ENCODE results near the gene TRMT2B. TPM values are rescaled to one million over a fixed set of nuclear protein-coding genes. Genes with fewer than 3 reads are reported as not detected.
"Not testable (repeated sequence)": the region's sequence is repeated elsewhere in the genome, so short reads cannot be mapped to it uniquely, and the experiment has no call there.

TRMT2B gene
- total RNA-seq, 4 donors from 2014 or later, result 12.5 to 23.7 (median 14.6) TPM

DNA sequence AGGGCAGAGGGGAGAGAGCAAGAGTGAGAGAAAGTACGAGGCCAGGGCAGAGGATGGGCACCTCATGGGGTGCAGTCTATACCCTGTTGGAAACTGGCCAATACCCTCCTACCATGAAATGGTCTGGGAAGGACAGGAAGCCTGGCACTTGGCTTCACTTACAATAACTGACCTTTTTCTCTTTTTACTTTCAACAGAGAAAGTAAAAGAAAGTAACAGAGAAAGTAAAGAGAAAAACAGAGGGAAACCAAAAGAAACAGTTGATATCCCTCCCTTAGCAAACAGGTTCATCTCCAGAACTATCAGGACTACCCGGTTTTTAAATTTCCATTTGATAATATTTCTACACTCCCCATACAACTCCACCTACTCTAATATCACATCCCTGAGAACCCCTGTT lies 61.8 kb downstream of the TRMT2B start:
- no peak overlapping the region for H3K4me3 ChIP-seq (ENCODE audit: low read depth, poor library complexity, severe bottlenecking)
- DNase-seq (ENCODE audit: low spot score in 2 of 2), result no peak
- intact Hi-C loops (cut with DNase I; ENCODE audit: low total_unique reads), result no loop called here
- WGBS, 2 donors, result 56 to 83% methylated on average over 2 of the region's 2 CpGs
- TF ChIP-seq, protein P1, sequence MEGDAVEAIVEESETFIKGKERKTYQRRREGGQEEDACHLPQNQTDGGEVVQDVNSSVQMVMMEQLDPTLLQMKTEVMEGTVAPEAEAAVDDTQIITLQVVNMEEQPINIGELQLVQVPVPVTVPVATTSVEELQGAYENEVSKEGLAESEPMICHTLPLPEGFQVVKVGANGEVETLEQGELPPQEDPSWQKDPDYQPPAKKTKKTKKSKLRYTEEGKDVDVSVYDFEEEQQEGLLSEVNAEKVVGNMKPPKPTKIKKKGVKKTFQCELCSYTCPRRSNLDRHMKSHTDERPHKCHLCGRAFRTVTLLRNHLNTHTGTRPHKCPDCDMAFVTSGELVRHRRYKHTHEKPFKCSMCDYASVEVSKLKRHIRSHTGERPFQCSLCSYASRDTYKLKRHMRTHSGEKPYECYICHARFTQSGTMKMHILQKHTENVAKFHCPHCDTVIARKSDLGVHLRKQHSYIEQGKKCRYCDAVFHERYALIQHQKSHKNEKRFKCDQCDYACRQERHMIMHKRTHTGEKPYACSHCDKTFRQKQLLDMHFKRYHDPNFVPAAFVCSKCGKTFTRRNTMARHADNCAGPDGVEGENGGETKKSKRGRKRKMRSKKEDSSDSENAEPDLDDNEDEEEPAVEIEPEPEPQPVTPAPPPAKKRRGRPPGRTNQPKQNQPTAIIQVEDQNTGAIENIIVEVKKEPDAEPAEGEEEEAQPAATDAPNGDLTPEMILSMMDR (IDR thresholded peaks at IDR 0.05), result no peak
- no peak for TF ChIP-seq POLR2A (IDR thresholded peaks at IDR 0.05)

DNA sequence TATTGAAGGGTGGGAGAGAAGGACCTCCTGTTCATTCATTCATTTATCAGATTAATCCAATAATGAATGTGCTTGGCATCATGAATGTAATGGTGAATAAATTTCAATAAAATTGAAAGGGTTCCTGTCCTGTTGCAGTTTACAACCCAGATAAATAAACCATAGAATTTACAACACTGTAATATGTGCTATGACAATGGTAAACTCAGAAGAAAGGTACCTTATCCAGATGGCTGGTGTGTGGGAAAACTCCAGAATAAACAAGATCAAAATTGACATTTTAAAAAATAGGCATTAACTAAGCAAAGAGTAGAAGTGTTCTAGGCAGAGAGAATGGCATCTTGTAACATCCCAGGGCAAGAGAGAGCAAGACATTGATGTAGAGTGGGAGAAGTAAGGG lies 67.1 kb downstream of the TRMT2B start:
- H3K4me3 ChIP-seq (ENCODE audit: low read depth, poor library complexity, severe bottlenecking), result no peak overlapping the region
- DNase-seq (ENCODE audit: low spot score in 2 of 2), result no peak
- intact Hi-C loops (cut with DNase I; ENCODE audit: low total_unique reads), result no loop called here
- TF ChIP-seq POLR2A (IDR thresholded peaks at IDR 0.05), result no peak
- TF ChIP-seq, protein P1 (IDR thresholded peaks at IDR 0.05), result no peak

DNA sequence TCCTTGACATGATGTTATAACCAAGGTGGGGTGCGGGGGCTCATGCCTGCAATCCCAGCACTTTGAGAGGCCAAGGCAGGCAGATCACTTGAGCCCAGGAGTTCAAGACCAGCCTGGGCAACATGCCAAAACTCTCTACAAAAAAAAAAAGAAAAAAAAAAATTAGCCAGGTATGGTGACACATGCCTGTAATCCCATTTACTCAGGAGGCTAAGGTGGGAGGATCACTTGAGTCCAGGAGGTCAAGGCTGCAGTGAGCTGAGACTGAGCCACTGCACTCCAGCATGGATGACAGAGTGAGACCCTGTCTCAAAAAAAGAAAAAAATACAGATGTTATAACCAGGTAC lies 70.4 kb downstream of the TRMT2B start:
- WGBS, 2 donors, result 92 to 100% methylated on average over 1 of the region's 1 CpG
- DNase-seq (ENCODE audit: low spot score in 2 of 2); intact Hi-C loops (cut with DNase I; ENCODE audit: low total_unique reads); H3K4me3 ChIP-seq (ENCODE audit: low read depth, poor library complexity, severe bottlenecking): not testable (repeated sequence)

DNA sequence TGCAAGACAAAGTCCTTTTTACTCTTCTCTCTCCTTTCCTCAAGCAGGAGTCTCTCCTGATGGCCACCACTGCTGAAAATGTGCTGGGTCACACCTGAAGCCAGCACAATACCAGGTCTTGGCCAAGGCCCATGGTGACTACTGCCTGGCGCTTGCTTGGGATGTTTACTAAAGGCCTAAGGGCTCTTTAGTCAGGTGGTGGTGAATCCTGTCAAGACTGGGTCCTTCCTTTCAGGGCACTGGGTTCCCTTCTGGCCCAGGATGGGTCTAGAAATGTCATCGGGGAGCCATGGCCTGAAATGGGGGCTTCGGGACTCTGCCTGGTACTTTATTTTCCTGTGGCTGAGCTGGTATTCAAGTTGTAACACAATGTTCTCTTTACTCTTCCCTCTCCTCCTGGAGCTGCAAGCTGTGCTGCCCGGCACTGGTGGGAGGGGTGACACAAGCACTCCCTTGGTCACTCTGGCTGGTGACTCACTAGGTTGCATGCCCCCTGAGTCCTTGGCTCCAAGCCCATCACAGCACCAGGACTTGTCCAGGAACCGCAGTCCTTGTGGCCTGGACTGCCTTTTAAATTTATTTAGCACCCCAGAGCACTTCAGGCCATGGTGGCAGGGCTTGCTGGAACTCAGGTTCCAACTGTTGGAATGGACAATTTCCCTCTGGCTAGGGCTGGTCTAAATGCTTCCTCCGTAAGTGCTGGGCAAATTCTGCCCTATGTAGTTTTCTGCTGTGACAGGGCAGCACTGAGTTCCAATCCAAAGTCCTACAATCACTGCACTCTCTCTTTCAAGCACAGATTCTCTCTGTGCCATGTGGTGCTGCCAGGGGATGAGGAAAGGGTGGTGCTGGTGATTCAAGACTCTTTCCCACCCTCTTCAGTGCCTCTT lies 71.1 kb downstream of the TRMT2B start:
- 82 to 90% methylated on average over 5 to 6 of the region's 6 CpGs for WGBS, 2 donors
- H3K4me3 ChIP-seq (ENCODE audit: low read depth, poor library complexity, severe bottlenecking), result no peak overlapping the region
- no peak for TF ChIP-seq POLR2A (IDR thresholded peaks at IDR 0.05)
- TF ChIP-seq, protein P1 (IDR thresholded peaks at IDR 0.05), result no peak
- intact Hi-C loops (cut with DNase I; ENCODE audit: low total_unique reads), result no loop called here
- no peak for DNase-seq (ENCODE audit: low spot score in 2 of 2)

DNA sequence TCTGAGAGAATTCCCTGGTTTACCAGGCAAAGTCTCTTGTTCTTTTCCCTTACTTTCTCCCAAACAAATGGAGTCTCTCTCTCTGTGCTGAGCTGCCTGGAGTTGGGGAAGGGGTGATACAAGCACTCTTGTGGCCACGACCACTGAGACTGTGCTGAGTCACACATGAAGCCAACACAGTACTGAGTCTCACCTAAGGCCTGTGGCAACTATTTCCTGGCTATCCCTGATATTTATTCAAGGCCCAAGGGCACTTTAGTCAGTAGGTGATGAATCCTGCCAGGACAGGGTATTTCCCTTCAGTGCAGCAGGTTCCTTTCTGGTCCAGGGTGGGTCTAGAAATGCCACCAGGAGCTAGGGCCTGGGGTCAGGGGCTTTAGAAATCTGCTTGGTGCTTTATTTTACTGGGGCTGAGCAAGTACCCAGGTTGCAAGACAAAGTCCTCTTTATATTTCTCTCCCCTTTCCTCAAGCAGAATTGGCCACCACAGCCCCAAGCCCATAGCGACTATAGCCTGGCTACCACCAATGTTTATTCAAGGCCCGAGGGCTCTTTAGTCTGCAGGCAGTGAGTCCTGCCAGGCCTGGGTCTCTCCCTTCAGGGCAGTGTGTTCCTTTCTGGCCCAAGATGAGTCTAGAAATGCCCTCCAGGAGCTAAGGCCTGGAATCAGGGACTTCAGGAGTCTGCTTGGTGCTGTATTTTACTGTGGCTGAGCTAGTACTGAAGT lies 71.9 kb downstream of the TRMT2B start:
- intact Hi-C loops (cut with DNase I; ENCODE audit: low total_unique reads), result no loop called here
- WGBS, 2 donors, result 63 to 85% methylated on average over 3 of the region's 3 CpGs
- no peak for TF ChIP-seq POLR2A (IDR thresholded peaks at IDR 0.05)
- TF ChIP-seq, protein P1 (IDR thresholded peaks at IDR 0.05), result no peak
- DNase-seq (ENCODE audit: low spot score in 2 of 2), result no peak
- no peak overlapping the region for H3K4me3 ChIP-seq (ENCODE audit: low read depth, poor library complexity, severe bottlenecking)

DNA sequence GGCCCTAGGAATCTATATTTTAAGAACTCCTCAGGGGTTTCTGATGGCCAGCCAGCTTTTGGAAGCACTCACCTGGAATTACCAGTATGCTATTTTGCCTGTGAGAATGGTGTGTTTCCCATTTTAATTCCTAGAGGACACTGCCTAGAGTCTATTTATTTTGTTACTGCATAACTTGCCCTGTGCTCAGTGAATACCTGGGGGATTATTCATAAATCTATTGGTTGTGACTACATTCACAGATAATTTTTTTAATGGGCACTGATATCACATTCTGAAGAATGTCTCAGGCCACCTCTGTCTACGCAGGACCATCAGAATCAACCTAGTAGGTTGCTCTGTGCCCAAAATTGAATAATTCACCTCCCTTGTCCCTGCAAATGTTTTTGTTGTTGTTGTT lies 75.7 kb downstream of the TRMT2B start:
- 92 to 96% methylated on average over 1 of the region's 1 CpG for WGBS, 2 donors
- intact Hi-C loops (cut with DNase I; ENCODE audit: low total_unique reads), result no loop called here
- no peak overlapping the region for H3K4me3 ChIP-seq (ENCODE audit: low read depth, poor library complexity, severe bottlenecking)
- no peak for DNase-seq (ENCODE audit: low spot score in 2 of 2)
- TF ChIP-seq POLR2A (IDR thresholded peaks at IDR 0.05), result no peak
- TF ChIP-seq, protein P1 (IDR thresholded peaks at IDR 0.05), result no peak
